ENCODE data around the gene CCDC150.
"Not testable (repeated sequence)": the region's sequence is repeated elsewhere in the genome, so short reads cannot be mapped to it uniquely, and the experiment has no call there.

CCDC150 gene

DNA sequence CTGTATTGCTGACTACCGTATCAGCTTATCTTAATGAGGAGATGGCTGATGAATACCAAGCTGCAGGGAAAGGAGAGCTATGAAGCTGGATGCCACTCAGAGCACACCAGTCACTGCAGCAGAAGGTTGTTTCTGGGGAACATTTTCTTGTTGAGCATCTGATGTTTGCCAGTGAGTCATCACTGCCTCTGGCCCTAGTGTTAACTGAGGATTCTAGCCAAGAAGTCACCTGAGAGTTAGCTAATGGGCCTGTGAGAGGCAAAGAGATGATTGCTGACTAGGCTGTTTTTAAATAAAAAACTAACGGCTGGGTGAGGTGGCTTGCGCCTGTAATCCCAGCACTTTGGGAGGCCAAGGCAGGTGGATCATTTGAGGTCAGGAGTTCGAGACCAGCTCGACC is 37.9 kb downstream of the CCDC150 start:
- DNase-seq (ENCODE audit: low read depth, low spot score), result no peak
- TF ChIP-seq, protein P1, sequence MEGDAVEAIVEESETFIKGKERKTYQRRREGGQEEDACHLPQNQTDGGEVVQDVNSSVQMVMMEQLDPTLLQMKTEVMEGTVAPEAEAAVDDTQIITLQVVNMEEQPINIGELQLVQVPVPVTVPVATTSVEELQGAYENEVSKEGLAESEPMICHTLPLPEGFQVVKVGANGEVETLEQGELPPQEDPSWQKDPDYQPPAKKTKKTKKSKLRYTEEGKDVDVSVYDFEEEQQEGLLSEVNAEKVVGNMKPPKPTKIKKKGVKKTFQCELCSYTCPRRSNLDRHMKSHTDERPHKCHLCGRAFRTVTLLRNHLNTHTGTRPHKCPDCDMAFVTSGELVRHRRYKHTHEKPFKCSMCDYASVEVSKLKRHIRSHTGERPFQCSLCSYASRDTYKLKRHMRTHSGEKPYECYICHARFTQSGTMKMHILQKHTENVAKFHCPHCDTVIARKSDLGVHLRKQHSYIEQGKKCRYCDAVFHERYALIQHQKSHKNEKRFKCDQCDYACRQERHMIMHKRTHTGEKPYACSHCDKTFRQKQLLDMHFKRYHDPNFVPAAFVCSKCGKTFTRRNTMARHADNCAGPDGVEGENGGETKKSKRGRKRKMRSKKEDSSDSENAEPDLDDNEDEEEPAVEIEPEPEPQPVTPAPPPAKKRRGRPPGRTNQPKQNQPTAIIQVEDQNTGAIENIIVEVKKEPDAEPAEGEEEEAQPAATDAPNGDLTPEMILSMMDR (IDR thresholded peaks at IDR 0.05; ENCODE audit: insufficient read depth, low read length, missing control alignments), result no peak
- POLR2A ChIA-PET, result no interaction called here

DNA sequence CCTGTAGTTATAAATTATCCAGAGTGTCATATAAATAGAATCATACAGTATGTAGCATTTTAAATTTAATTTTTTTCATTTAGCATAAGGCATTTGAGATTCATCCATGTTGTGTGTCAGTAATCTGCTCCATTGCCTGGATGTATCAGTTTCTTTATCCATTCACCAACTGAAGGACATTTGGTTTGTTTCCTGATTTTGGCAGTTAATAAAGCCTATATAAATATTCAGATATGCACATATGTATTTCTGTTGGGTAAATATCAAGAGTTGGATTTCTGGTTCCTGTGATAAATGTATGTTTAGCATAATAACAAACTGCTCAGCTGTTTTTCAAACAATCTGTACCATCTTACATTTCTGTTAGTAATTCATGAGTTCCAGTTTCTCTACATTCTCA is 39.9 kb downstream of the CCDC150 start:
- ChIA-PET POLR2A (no interaction called here), CTCF (no interaction called here)
- H3K4me3 ChIP-seq (ENCODE audit: low read depth, low read length), result no peak overlapping the region
- DNase-seq (ENCODE audit: low read depth, low spot score), result no peak
- TF ChIP-seq, protein P1 (IDR thresholded peaks at IDR 0.05; ENCODE audit: insufficient read depth, low read length, missing control alignments), result no peak

More for the DNA sequence above, 37.9 kb downstream of the CCDC150 start:
- no peak overlapping the region for H3K4me3 ChIP-seq (ENCODE audit: low read depth, low read length)
- CTCF ChIA-PET, result no interaction called here

DNA sequence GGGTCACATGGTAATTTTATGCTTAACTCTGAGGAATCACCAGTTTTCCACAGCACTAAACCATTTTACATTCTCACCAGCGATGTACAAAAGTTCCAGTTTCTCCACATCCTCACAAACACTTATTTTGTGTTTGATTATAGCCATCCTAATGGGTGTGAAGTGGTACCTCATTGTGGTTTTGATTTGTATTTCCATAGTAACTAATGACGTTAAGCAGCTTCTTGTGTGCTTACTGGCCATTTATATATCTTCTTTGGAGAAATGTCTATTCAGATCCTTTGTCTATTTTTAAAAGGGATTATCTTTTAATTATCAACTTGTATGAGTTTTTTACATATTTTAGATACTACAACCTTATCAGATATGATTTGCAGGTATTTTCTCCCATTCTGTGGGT is 42.0 kb downstream of the CCDC150 start:
- TF ChIP-seq, protein P1 (IDR thresholded peaks at IDR 0.05; ENCODE audit: insufficient read depth, low read length, missing control alignments), result no peak
- H3K4me3 ChIP-seq (ENCODE audit: low read depth, low read length), result no peak overlapping the region
- DNase-seq (ENCODE audit: low read depth, low spot score), result no peak
- CTCF ChIA-PET, result no interaction called here
- POLR2A ChIA-PET, result no interaction called here

DNA sequence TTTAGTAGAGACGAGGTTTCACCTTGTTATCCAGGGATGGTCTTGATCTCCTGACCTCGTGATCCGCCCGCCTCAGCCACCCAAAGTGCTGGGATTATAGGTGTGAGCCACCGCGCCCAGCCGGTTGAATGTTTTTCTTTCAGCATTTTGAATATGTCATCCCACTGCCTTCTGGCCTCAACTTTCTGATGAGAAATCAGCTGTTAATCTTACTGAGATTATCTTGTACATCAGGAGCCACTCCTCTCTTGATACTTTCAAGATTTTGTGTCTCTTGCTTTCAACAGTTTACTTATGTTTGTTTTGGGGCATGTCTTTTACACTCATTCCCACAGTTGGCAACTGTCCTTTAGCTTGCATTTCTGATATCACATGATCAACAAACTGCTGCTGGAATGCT is 46.3 kb downstream of the CCDC150 start:
- no peak for DNase-seq (ENCODE audit: low read depth, low spot score)
- ChIA-PET CTCF (interaction anchor here (1.0 to 1.6 kb wide), 2 partner anchors 16 to 65 kb away, joined by 3 to 4 read pairs; no protein-coding TSS in a partner anchor), POLR2A (no interaction called here)
- no peak overlapping the region for H3K4me3 ChIP-seq (ENCODE audit: low read depth, low read length)
- TF ChIP-seq, protein P1 (IDR thresholded peaks at IDR 0.05; ENCODE audit: insufficient read depth, low read length, missing control alignments), result no peak

DNA sequence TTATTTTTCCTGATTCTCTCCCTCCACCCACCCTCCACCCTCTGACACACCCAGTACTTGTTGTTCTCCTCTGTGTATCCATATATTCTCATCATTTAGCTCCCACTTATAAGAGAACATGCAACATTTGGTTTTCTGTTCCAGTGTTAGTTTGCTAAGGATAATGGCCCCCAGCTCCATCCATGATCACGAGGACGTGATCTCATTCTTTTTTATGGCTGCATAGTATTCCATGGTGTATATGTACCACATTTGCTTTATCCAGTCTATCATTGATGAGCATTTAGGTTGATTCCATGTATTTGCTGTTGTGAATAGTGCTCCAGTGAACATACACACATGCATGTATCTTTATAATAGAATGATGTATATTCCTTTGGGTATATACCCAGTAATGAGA is 47.2 kb downstream of the CCDC150 start:
- ChIA-PET POLR2A (interaction anchor here (0.6 kb wide), 1 partner anchor 105 kb away, joined by 3 read pairs; no protein-coding TSS in a partner anchor), CTCF (interaction anchor here (0.9 kb wide), 1 partner anchor 9 kb away, joined by 3 read pairs; no protein-coding TSS in a partner anchor)
- H3K4me3 ChIP-seq (ENCODE audit: low read depth, low read length); DNase-seq (ENCODE audit: low read depth, low spot score): not testable (repeated sequence)

DNA sequence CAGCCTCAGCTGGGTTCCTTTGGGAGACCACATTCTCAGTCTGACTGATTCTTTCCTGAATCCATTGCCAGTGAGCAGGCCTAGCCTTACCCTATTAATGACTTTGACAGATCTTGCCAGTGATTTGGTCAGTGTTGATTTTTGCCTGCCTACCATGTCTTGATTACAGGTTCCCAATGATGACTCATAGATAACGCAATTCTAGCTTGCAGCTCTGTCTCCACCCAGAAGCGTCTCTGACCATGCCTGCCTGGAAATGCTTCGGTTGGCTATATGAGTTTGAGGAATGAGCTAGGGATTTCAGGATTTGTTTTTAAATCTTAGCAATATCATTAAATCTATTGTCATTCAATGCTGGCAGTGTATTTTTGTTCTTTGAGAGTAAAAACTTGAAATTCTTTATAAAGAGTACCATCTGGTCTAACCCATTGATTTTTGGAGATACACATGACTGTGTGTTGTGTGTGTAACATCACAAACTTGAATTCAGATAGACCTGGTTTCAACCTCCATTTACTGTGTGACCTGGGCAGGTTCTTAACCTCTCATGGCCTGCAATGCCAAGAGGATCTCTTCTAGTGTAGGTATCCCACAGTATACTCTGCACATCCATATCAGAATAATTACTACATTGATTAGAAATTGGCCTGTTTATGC is 57.0 kb downstream of the CCDC150 start:
- no peak overlapping the region for H3K4me3 ChIP-seq (ENCODE audit: low read depth, low read length)
- ChIA-PET CTCF (interaction anchor here (0.9 to 1.7 kb wide), 2 partner anchors 10 to 55 kb away, joined by 3 to 4 read pairs; no protein-coding TSS in a partner anchor), POLR2A (no interaction called here)
- DNase-seq (ENCODE audit: low read depth, low spot score), result no peak
- TF ChIP-seq, protein P1 (IDR thresholded peaks at IDR 0.05; ENCODE audit: insufficient read depth, low read length, missing control alignments), result no peak

DNA sequence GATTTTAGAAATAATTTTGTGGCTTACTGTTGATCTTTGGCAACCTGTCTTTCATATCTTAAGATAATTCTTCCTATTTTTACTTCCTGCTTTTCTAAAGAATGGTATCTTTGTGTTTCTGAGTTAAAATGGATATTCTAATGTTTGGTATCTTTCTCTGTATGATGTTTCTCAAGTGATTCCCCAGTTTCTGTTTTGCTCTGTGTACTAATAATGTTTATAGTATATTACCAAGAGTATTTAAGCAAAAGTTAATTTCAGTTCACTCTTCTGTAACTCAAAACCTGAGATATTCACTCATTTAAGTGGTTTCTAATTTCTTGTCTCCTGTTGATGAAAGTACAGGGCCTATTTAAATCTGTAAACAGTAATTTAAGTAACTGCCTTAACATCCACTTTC is 58.3 kb downstream of the CCDC150 start:
- no peak overlapping the region for H3K4me3 ChIP-seq (ENCODE audit: low read depth, low read length)
- DNase-seq (ENCODE audit: low read depth, low spot score), result no peak
- CTCF ChIA-PET, result interaction anchor here (0.8 kb wide), 1 partner anchor 53 kb away, joined by 4 read pairs; no protein-coding TSS in a partner anchor
- TF ChIP-seq, protein P1 (IDR thresholded peaks at IDR 0.05; ENCODE audit: insufficient read depth, low read length, missing control alignments), result no peak
- POLR2A ChIA-PET, result no interaction called here
